H1 (cell line): ENCODE measurements around the gene CTH. TPM values are rescaled to one million over a fixed set of nuclear protein-coding genes. Genes with fewer than 3 reads are reported as not detected.
"Not testable (repeated sequence)": the region's sequence is repeated elsewhere in the genome, so short reads cannot be mapped to it uniquely, and the experiment has no call there.

Source experiments
- CTCF ChIA-PET: fragments of 300-600 bp; sonication (Branson Sonifier 250); formaldehyde crosslinking; loops from one replicate; lab custom pipeline; 2021; ENCODE audit not compliant: partially characterized antibody; lab: Charles Lee
- POLR2A ChIA-PET: fragments of 300-600 bp; sonication (Branson Sonifier 250); formaldehyde crosslinking; loops from one replicate; lab custom pipeline; 2021; ENCODE audit warnings: inconsistent platforms; ENCODE audit not compliant: partially characterized antibody; lab: Charles Lee
- DNase-seq, 2 experiments: peaks; one replicate each; pipeline versions ENCODE4 v3.0.0 to v3.0.0-alpha.2; 2010 to 2022; ENCODE audit warnings: low spot score in 2 of 2, low read depth in 1 of 2, mixed read lengths in 1 of 2
- FAIRE-seq: peaks from 2 replicates; lab custom pipeline; 2011; peaks lifted over from hg19 to GRCh38; lab: Jason Lieb, UNC
- H2AFZ ChIP-seq: 2 replicates; pipeline ENCODE4 v1.8.1; 2012; ENCODE audit warnings: low read length, inconsistent platforms
- H2AK5ac ChIP-seq: 2 replicates; pipeline ENCODE4 v1.6.1; 2013; ENCODE audit warnings: low read depth, low read length
- H2BK120ac ChIP-seq: replicated peaks from 2 replicates; pipeline ENCODE3; 2013; ENCODE audit warnings: low read depth, low read length, inconsistent platforms
- H2BK12ac ChIP-seq: 2 replicates; pipeline ENCODE4 v1.6.1; 2013; ENCODE audit warnings: low read depth, low read length
- H2BK15ac ChIP-seq: 2 replicates; pipeline ENCODE4 v1.6.1; 2013; ENCODE audit warnings: low read length
- H2BK20ac ChIP-seq: 2 replicates; pipeline ENCODE4 v1.6.1; 2013; ENCODE audit warnings: low read length
- H2BK5ac ChIP-seq: 2 replicates; pipeline ENCODE4 v1.6.1; 2013; ENCODE audit warnings: low read depth, low read length
- H3K14ac ChIP-seq: 2 replicates; pipeline ENCODE4 v1.6.1; 2013; ENCODE audit warnings: inconsistent platforms; ENCODE audit not compliant: insufficient read length
- H3K18ac ChIP-seq: 2 replicates; pipeline ENCODE4 v1.6.1; 2013; ENCODE audit warnings: low read length; ENCODE audit errors: extremely low read depth
- H3K23ac ChIP-seq: 2 replicates; pipeline ENCODE4 v1.6.1; 2013; ENCODE audit warnings: inconsistent platforms; ENCODE audit not compliant: insufficient read length
- H3K23me2 ChIP-seq: 2 replicates; pipeline ENCODE4 v1.6.1; 2013; ENCODE audit warnings: low read depth, low read length
- H3K27ac ChIP-seq: 2 replicates; pipeline ENCODE4 v1.6.1; 2011; ENCODE audit warnings: low read depth, low read length, inconsistent platforms
- H3K27me3 ChIP-seq, 4 experiments: replicated peaks in 1 of 4; 1 replicate in 1 of 4; 2 replicates in 3 of 4; pipeline versions ENCODE4 v1.6.1 to v1.8.1; 2011 to 2013; ENCODE audit warnings: low read length in 3 of 4, mild to moderate bottlenecking in 3 of 4, inconsistent platforms in 2 of 4, mixed read lengths in 2 of 4, moderate library complexity in 1 of 4; ENCODE audit not compliant: control insufficient read depth in 3 of 4, insufficient read depth in 3 of 4; ENCODE audit errors: extremely low read depth in 1 of 4
- H3K36me3 ChIP-seq, 4 experiments: 2 replicates each; pipeline versions ENCODE4 v1.6.1 to v1.8.1; 2011 to 2013; ENCODE audit warnings: mild to moderate bottlenecking in 4 of 4, low read length in 3 of 4, moderate library complexity in 2 of 4, control low read depth in 1 of 4, inconsistent platforms in 1 of 4; ENCODE audit not compliant: insufficient read depth in 4 of 4, control insufficient read depth in 2 of 4
- H3K4ac ChIP-seq: replicated peaks from 2 replicates; pipeline ENCODE3; 2013; ENCODE audit warnings: low read length, low read depth, mixed read lengths, inconsistent platforms; ENCODE audit not compliant: insufficient read length
- H3K4me1 ChIP-seq, 4 experiments: replicated peaks in 1 of 4; 1 replicate in 1 of 4; 2 replicates in 3 of 4; pipeline versions ENCODE4 v1.6.1 to v1.8.1; 2011 to 2013; ENCODE audit warnings: low read length in 3 of 4, inconsistent platforms in 2 of 4, mixed read lengths in 1 of 4; ENCODE audit not compliant: insufficient read depth in 4 of 4, control insufficient read depth in 3 of 4
- H3K4me2 ChIP-seq, 2 experiments: 2 replicates each; pipeline versions ENCODE4 v1.6.1 to v1.8.1; 2011 to 2013; ENCODE audit warnings: low read depth in 2 of 2, low read length in 2 of 2, control low read depth in 1 of 2, inconsistent platforms in 1 of 2, mild to moderate bottlenecking in 1 of 2; ENCODE audit not compliant: insufficient read depth in 1 of 2
- H3K4me3 ChIP-seq, 4 experiments: fragments of 200-600, 300-600 bp in 1 of 4; sonication (generic), shearing (Covaris generic), sonication (Bioruptor Twin) in 1 of 4; 2 replicates each; pipeline versions ENCODE4 v1.5.1 to v1.8.1; 2011 to 2016; ENCODE audit warnings: low read length in 4 of 4, low read depth in 3 of 4, control low read depth in 2 of 4, inconsistent platforms in 2 of 4, mild to moderate bottlenecking in 2 of 4, mixed read lengths in 1 of 4, moderate library complexity in 1 of 4; ENCODE audit not compliant: insufficient read depth in 2 of 4; ENCODE audit errors: extremely low read depth in 1 of 4
- H3K56ac ChIP-seq: replicated peaks from 2 replicates; pipeline ENCODE3; 2013; ENCODE audit warnings: low read depth, mild to moderate bottlenecking, mixed read lengths, low read length, inconsistent platforms; ENCODE audit not compliant: insufficient read length
- H3K79me1 ChIP-seq: 2 replicates; pipeline ENCODE4 v1.6.1; 2013; ENCODE audit warnings: low read depth, low read length, control low read depth
- H3K79me2 ChIP-seq, 2 experiments: 2 replicates each; pipeline versions ENCODE4 v1.6.1 to v1.8.1; 2012 to 2013; ENCODE audit warnings: low read length in 2 of 2, mild to moderate bottlenecking in 2 of 2, inconsistent platforms in 1 of 2; ENCODE audit not compliant: insufficient read depth in 2 of 2, control insufficient read depth in 1 of 2
- H3K9ac ChIP-seq, 4 experiments: replicated peaks in 1 of 4; 1 replicate in 1 of 4; 2 replicates in 3 of 4; pipeline versions ENCODE4 v1.6.1 to v1.8.1; 2011 to 2013; ENCODE audit warnings: low read depth in 3 of 4, low read length in 3 of 4, control low read depth in 2 of 4, mild to moderate bottlenecking in 2 of 4, moderate library complexity in 2 of 4, inconsistent platforms in 1 of 4; ENCODE audit errors: extremely low read depth in 1 of 4
- H3K9me3 ChIP-seq, 2 experiments: 2 replicates each; pipeline versions ENCODE4 v1.6.1 to v1.8.1; 2012 to 2013; ENCODE audit warnings: mild to moderate bottlenecking in 2 of 2, moderate library complexity in 2 of 2, control low read depth in 1 of 2, inconsistent platforms in 1 of 2, low read depth in 1 of 2, low read length in 1 of 2, mixed read lengths in 1 of 2; ENCODE audit not compliant: insufficient read depth in 2 of 2
- H4K20me1 ChIP-seq, 2 experiments: replicated peaks in 1 of 2; 2 replicates each; pipeline versions ENCODE3 to v1.8.1; 2011 to 2013; ENCODE audit warnings: inconsistent platforms in 2 of 2, low read length in 2 of 2, mild to moderate bottlenecking in 1 of 2; ENCODE audit not compliant: insufficient read depth in 2 of 2, control insufficient read depth in 1 of 2
- H4K5ac ChIP-seq: 2 replicates; pipeline ENCODE4 v1.6.1; 2013; ENCODE audit warnings: low read length, low read depth, mixed read lengths, inconsistent platforms; ENCODE audit not compliant: insufficient read length
- H4K8ac ChIP-seq: 2 replicates; pipeline ENCODE4 v1.8.0; 2013; ENCODE audit warnings: mild to moderate bottlenecking, moderate library complexity, low read length, inconsistent platforms; ENCODE audit not compliant: insufficient read depth; ENCODE audit errors: extremely low read depth
- H4K91ac ChIP-seq: replicated peaks from 2 replicates; pipeline ENCODE3; 2013; ENCODE audit warnings: low read length, mixed read lengths, inconsistent platforms; ENCODE audit not compliant: insufficient read length
- EGR1 ChIP-seq: IDR thresholded peaks from 2 replicates; pipeline ENCODE4 v1.6.1; 2011; ENCODE audit warnings: low read depth, low read length, borderline replicate concordance
- PHF8 ChIP-seq: fragments of 200-600 bp; sonication (generic); conservative IDR thresholded peaks from 2 replicates; pipeline ENCODE4 v1.7.1; 2012; ENCODE audit warnings: low read depth, mild to moderate bottlenecking, inconsistent platforms, low read length, moderate library complexity
- SP1 ChIP-seq: IDR thresholded peaks from 2 replicates; pipeline ENCODE4 v1.6.1; 2011; ENCODE audit warnings: low read depth, low read length
- TBP ChIP-seq: IDR thresholded peaks from 2 replicates; pipeline ENCODE4 v1.6.1; 2011; ENCODE audit warnings: low read depth, low read length, improper control_type of control experiment
- WGBS, 2 experiments: shearing (Covaris generic) in 1 of 2; methylation state at CpG; one replicate each; pipeline versions ENCODE4 v1.1.6 to v1.1.7; 2013 to 2015; ENCODE audit warnings: low lambda C conversion rate in 2 of 2, mixed read lengths in 2 of 2, inconsistent platforms in 1 of 2, low coverage in 1 of 2, missing lambda C conversion rate in 1 of 2; ENCODE audit not compliant: insufficient replicate concordance in 2 of 2, insufficient coverage in 1 of 2, insufficient read length in 1 of 2; ENCODE audit errors: extremely low coverage in 1 of 2, missing lambda C conversion rate in 1 of 2; 5-methylcytosine and 5-hydroxymethylcytosine counted together
- polyA plus RNA-seq, 7 experiments: library from polyadenylated mRNA; depleted of rRNA in 3 of 7; stranded (reverse) in 5 of 7; unstranded in 2 of 7; fragments of >200 nt in 5 of 7; fragments of 200-250 nt in 2 of 7; gene quantifications; 1 replicate in 5 of 7; 2 replicates in 1 of 7; 4 replicates in 1 of 7; pipeline versions ENCODE4 v1.2.1 to v1.2.3, GENCODE V29; 2011 to 2013; ENCODE audit warnings: missing spikeins in 2 of 7, mixed read lengths in 2 of 7
- total RNA-seq: library from RNA; stranded (reverse); fragmentation: NEBNext Ultra II Directional; extraction: Animal tissue kit (Norgen Biotek cat#: 25700); gene quantifications from 2 replicates; pipeline ENCODE4 v1.2.1, GENCODE V29; 2021

Gene CTH
- total and polyA plus RNA-seq, 2 of the 8 experiments (the other 6 are each of a cell fraction or from before 2014, with no cell fraction given): 31.7 to 33.2 TPM

- no peak for TF ChIP-seq EGR1
- TF ChIP-seq TBP: no peak
- no peak for TF ChIP-seq SP1
- TF ChIP-seq PHF8: no peak
Observed at GRCh38 chr1:70468180-70468579, 57.1 kb downstream of the CTH start (continued).

GRCh38 chr1:70469184-70469583 lies 58.1 kb downstream of the CTH start:
- not testable (repeated sequence) for H3K4me3 ChIP-seq, H2BK120ac ChIP-seq, H3K4ac ChIP-seq, H4K20me1 ChIP-seq, H3K79me1 ChIP-seq, H3K4me2 ChIP-seq, H3K79me2 ChIP-seq, H3K36me3 ChIP-seq, H3K23me2 ChIP-seq, H4K5ac ChIP-seq, H3K4me1 ChIP-seq, H3K27ac ChIP-seq, FAIRE-seq, H2BK12ac ChIP-seq, H4K8ac ChIP-seq, H2AK5ac ChIP-seq, H3K23ac ChIP-seq, H2AFZ ChIP-seq, DNase-seq, H3K56ac ChIP-seq, H3K27me3 ChIP-seq, H3K14ac ChIP-seq, H3K9ac ChIP-seq, H2BK5ac ChIP-seq, H2BK20ac ChIP-seq, H3K9me3 ChIP-seq, H2BK15ac ChIP-seq, H3K18ac ChIP-seq, H4K91ac ChIP-seq
- 78% methylated on average over 2 of the region's 2 CpGs; no CpG with 5 or more reads in 1 of the 2 experiments for WGBS, 2 experiments
- ChIA-PET POLR2A (interaction anchor here (0.6 kb wide), 1 partner anchor 25 kb away, joined by 3 read pairs; no protein-coding TSS in a partner anchor), CTCF (interaction anchor here (1.1 kb wide), 1 partner anchor 15 kb away, joined by 4 read pairs; no protein-coding TSS in a partner anchor)
